OCI-LY3 (cell line): ENCODE results near the gene CDK3.

Experiments used
- H2AFZ ChIP-seq: fragments of 200-600, 300-600 bp; shearing (Covaris generic); 2 replicates; pipeline ENCODE4 v1.6.0; 2014; ENCODE audit warnings: antibody characterized with exemption, low read depth, low read length
- H3K27ac ChIP-seq: fragments of 200-600, 300-600 bp; sonication (generic); 2 replicates; pipeline ENCODE4 v1.5.1; 2014; ENCODE audit warnings: mild to moderate bottlenecking, low read length, moderate library complexity, mixed read lengths
- H3K27me3 ChIP-seq: fragments of 200-600, 300-600 bp; sonication (generic); 2 replicates; pipeline ENCODE4 v1.6.1; 2014; ENCODE audit warnings: low read depth, low read length, mixed read lengths
- H3K36me3 ChIP-seq: fragments of 200-600, 300-600 bp; sonication (generic); replicated peaks from 2 replicates; pipeline ENCODE3; 2014; ENCODE audit warnings: low read depth, low read length, mixed read lengths
- H3K4me1 ChIP-seq: fragments of 300-600, 200-600 bp; sonication (generic); 2 replicates; pipeline ENCODE4 v1.6.1; 2014; ENCODE audit warnings: low read length, mixed read lengths
- H3K4me2 ChIP-seq: fragments of 200-600, 300-600 bp; sonication (generic); 2 replicates; pipeline ENCODE4 v1.6.1; 2014; ENCODE audit warnings: low read length, mixed read lengths
- H3K4me3 ChIP-seq: fragments of 300-600, 200-600 bp; sonication (generic); 2 replicates; pipeline ENCODE4 v1.5.1; 2014; ENCODE audit warnings: antibody characterized with exemption, mild to moderate bottlenecking, low read length, moderate library complexity
- H3K79me2 ChIP-seq: fragments of 300-600, 200-600 bp; shearing (Covaris generic); 2 replicates; pipeline ENCODE4 v1.6.1; 2014; ENCODE audit warnings: mild to moderate bottlenecking, low read length, mixed read lengths
- H3K9ac ChIP-seq: fragments of 300-600, 200-600 bp; shearing (Covaris generic); 2 replicates; pipeline ENCODE4 v1.6.0; 2014; ENCODE audit warnings: mild to moderate bottlenecking, low read length, moderate library complexity
- H3K9me3 ChIP-seq: fragments of 200-600, 300-600 bp; shearing (Covaris generic); 2 replicates; pipeline ENCODE4 v1.6.1; 2014; ENCODE audit warnings: low read length, mixed read lengths; ENCODE audit not compliant: insufficient read depth
- H4K20me1 ChIP-seq: fragments of 200-600, 300-600 bp; sonication (generic); 2 replicates; pipeline ENCODE4 v1.6.1; 2016; ENCODE audit warnings: low read length, mixed read lengths; ENCODE audit not compliant: insufficient read depth
- CTCF ChIP-seq: fragments of 200-600, 300-600 bp; sonication (generic); IDR thresholded peaks from 2 replicates; pipeline ENCODE4 v1.5.1; 2014; ENCODE audit warnings: antibody characterized with exemption, low read length, low read depth
- EZH2phosphoT487 ChIP-seq: fragments of 200-600 bp; shearing (Covaris generic); IDR thresholded peaks from 2 replicates; pipeline ENCODE4 v1.6.1; 2018; ENCODE audit warnings: antibody characterized with exemption, mixed run types, low read depth

Gene CDK3

DNA sequence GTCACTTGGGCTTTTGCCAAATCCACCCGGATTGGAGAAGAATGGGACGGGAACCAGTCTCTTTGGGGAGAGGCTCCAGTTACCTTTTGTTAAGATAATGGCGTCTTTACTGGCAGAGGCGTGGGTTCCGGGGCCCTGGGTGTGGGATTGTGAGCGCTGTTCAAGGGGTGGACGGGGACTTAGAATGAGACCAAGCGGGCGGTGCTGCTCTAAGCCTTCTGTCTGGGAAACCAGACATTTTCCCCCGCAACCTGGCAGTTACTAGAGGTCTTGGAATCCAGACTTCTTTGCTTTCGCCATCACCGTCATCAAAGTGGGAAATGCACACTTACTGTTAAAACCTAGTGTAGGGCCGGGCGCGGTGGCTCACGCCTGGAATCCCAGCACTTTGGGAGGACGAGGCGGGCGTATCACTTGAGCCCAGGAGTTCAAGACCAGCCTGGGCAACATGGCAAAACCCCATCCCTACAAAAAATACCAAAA, 20.9 kb upstream of the CDK3 start:
- no peaks in the 10 kb centered on the region for H3K27me3 ChIP-seq
- peak overlapping the region; percentile 39; the same call in 1 of the 2 replicates for H2AFZ ChIP-seq
- H3K79me2 ChIP-seq, result peaks cover 9% of the 10 kb centered on the region
- no peaks in the 10 kb centered on the region for H3K36me3 ChIP-seq
- H3K4me2 ChIP-seq, result peak overlapping the region; percentile 71
- peak overlapping the region; percentile 76 for H3K27ac ChIP-seq
- H3K9me3 ChIP-seq, result no peaks in the 10 kb centered on the region
- H3K9ac ChIP-seq, result peak overlapping the region; percentile 93
- TF ChIP-seq CTCF, result no peak
- no peak for TF ChIP-seq EZH2phosphoT487
- peak overlapping the region; percentile 86 for H3K4me3 ChIP-seq
- no peaks in the 10 kb centered on the region for H4K20me1 ChIP-seq
- peaks cover 15% of the 10 kb centered on the region for H3K4me1 ChIP-seq

DNA sequence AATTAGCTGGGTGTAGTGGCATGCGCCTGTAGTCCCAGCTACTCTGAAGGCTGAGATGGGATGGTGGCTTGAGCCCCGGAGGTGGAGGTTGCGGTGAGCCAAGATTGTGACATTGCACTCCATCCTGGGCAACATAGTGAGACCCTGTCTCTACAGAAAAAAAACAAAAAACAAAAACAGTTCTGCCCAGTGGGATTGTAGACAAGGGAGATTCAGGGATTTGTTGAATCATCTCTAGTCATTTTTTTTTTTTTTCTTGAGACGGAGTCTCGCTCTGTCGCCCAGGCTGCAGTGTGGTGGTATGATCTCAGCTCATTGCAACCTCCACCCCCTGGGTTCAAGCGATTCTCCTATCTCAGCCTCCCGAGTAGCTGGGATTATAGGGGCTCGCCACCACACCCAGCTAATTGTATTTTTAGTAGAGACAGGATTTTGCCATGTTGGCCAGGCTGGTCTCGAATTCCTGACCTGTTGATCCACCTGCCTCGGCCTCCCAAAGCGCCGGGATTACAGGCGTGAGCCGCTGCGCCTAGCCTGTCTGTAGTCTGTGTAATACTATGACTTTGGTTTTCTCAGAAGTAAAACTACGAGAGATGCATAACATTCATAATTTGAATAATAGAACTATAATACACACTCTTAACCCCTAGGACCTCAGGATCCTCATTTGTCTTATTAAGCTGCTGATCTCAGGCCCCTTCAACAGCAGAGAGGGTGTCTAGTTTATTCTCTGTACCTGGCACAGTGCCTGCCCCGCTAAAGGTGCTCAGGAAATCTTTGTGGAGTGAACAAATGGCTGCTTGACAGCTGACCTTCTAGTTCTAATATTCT, 20.3 kb upstream of the CDK3 start:
- Histone ChIP-seq H4K20me1 (no peaks in the 10 kb centered on the region), H3K4me2 (peak overlapping the region; percentile 71), H3K27me3 (no peaks in the 10 kb centered on the region), H3K9ac (peak overlapping the region; percentile 93), H3K36me3 (no peaks in the 10 kb centered on the region), H3K27ac (peak overlapping the region; percentile 76), H3K9me3 (no peaks in the 10 kb centered on the region), H2AFZ (no peak overlapping the region), H3K79me2 (peaks cover 9% of the 10 kb centered on the region), H3K4me3 (peak overlapping the region; percentile 86), H3K4me1 (peaks cover 15% of the 10 kb centered on the region)
- no peak for TF ChIP-seq CTCF

GRCh38 chr17:75981019-75981615, 19.5 kb upstream of the CDK3 start:
- TF ChIP-seq CTCF (no peak), EZH2phosphoT487 (no peak)
- H3K4me3 ChIP-seq, result no peak overlapping the region
- no peaks in the 10 kb centered on the region for H3K27me3 ChIP-seq
- H3K4me2 ChIP-seq, result 0 out of 2 replicates have a peak overlapping the region, but pooled peaks have one; percentile 71
- no peaks in the 10 kb centered on the region for H3K9me3 ChIP-seq
- H3K79me2 ChIP-seq, result peaks cover 9% of the 10 kb centered on the region
- no peaks in the 10 kb centered on the region for H4K20me1 ChIP-seq
- H2AFZ ChIP-seq, result no peak overlapping the region
- H3K9ac ChIP-seq, result no peak overlapping the region
- no peaks in the 10 kb centered on the region for H3K36me3 ChIP-seq
- H3K4me1 ChIP-seq, result peaks cover 15% of the 10 kb centered on the region
- H3K27ac ChIP-seq, result no peak overlapping the region

- Histone ChIP-seq H4K20me1 (no peaks in the 10 kb centered on the region), H3K4me1 (peaks cover 13% of the 10 kb centered on the region), H3K27ac (no peak overlapping the region), H3K9me3 (no peaks in the 10 kb centered on the region), H3K36me3 (no peaks in the 10 kb centered on the region), H2AFZ (no peak overlapping the region), H3K79me2 (peaks cover 9% of the 10 kb centered on the region), H3K4me3 (no peak overlapping the region), H3K9ac (no peak overlapping the region), H3K4me2 (peak overlapping the region; percentile 31), H3K27me3 (no peaks in the 10 kb centered on the region)
- TF ChIP-seq EZH2phosphoT487 (no peak), CTCF (no peak)
Measured at GRCh38 chr17:75983501-75984181, 17.0 kb upstream of the CDK3 start.
